HCT116 (cell line): ENCODE results near the gene TAX1BP1. TPM values are rescaled to one million over a fixed set of nuclear protein-coding genes. Genes with fewer than 3 reads are reported as not detected.
"Not testable (repeated sequence)": the region's sequence is repeated elsewhere in the genome, so short reads cannot be mapped to it uniquely, and the experiment has no call there.

Experiments used
- ATAC-seq: fragments of 200-7000 bp; cut with Tn5 transposase; 2 replicates; pipeline ENCODE4 v1.9.1; 2020; ENCODE audit warnings: mild to moderate bottlenecking, moderate library complexity
- BruUV-seq: library from RNA; stranded (reverse); fragments of 400-500 nt; replicated peaks from 2 replicates; lab custom pipeline; 2021; lab: Mats Ljungman, UMichigan
- CTCF ChIA-PET: fragments of 300-600 bp; sonication (Branson Sonifier 250); formaldehyde crosslinking; loops from one replicate; lab custom pipeline; 2021; ENCODE audit warnings: antibody characterized with exemption; lab: Charles Lee
- POLR2A ChIA-PET: fragments of 300-600, 350-600 bp; sonication (Branson Sonifier 250); formaldehyde crosslinking; loops from one replicate; lab custom pipeline; 2021; ENCODE audit warnings: antibody characterized with exemption; lab: Charles Lee
- RAD21 ChIA-PET, 2 experiments: fragments of 300-600 bp; sonication (Branson Sonifier 250); formaldehyde crosslinking; loops; one replicate each; lab custom pipeline; 2023; ENCODE audit warnings: low total read pairs in 2 of 2; ENCODE audit not compliant: uncharacterized antibody in 2 of 2, unreplicated experiment in 2 of 2, low non-redundant PET in 1 of 2; lab: Charles Lee
- DNase-seq: peaks from one replicate; pipeline ENCODE4 v3.0.0-alpha.2; 2010; ENCODE audit warnings: low read depth, low spot score
- H2AFZ ChIP-seq: fragments of 200-600 bp; shearing (Covaris generic), sonication (generic); 2 replicates; pipeline ENCODE4 v1.6.1; 2017; ENCODE audit warnings: low read depth, mixed run types, mixed read lengths, antibody characterized with exemption, low read length; ENCODE audit not compliant: poor library complexity, severe bottlenecking
- H3K27ac ChIP-seq: 2 replicates; pipeline ENCODE4 v1.5.1; 2012; ENCODE audit warnings: low read depth, low read length
- H3K27me3 ChIP-seq: fragments of 200-600 bp; sonication (generic); 2 replicates; pipeline ENCODE4 v1.6.1; 2016; ENCODE audit warnings: mixed run types, low read length, mixed read lengths; ENCODE audit not compliant: insufficient read depth
- H3K36me3 ChIP-seq, 2 experiments: fragments of 200-500 bp in 1 of 2; fragments of 200-600 bp in 1 of 2; sonication (Bioruptor generic) in 1 of 2; sonication (generic) in 1 of 2; 2 replicates each; pipeline versions ENCODE4 v1.5.1 to v1.6.1; 2014 to 2016; ENCODE audit warnings: low read length in 2 of 2, inconsistent platforms in 1 of 2, mixed read lengths in 1 of 2, mixed run types in 1 of 2; ENCODE audit not compliant: insufficient read depth in 2 of 2, control insufficient read depth in 1 of 2
- H3K4me1 ChIP-seq, 2 experiments: fragments of 200-600 bp in 1 of 2; sonication (generic) in 1 of 2; 2 replicates each; pipeline versions ENCODE4 v1.5.1 to v1.6.1; 2012 to 2017; ENCODE audit warnings: low read length in 2 of 2, inconsistent platforms in 1 of 2, mild to moderate bottlenecking in 1 of 2, mixed read lengths in 1 of 2, mixed run types in 1 of 2, moderate library complexity in 1 of 2; ENCODE audit not compliant: insufficient read depth in 2 of 2, control insufficient read depth in 1 of 2
- H3K4me2 ChIP-seq: fragments of 200-600 bp; sonication (generic); 2 replicates; pipeline ENCODE4 v1.6.1; 2017; ENCODE audit warnings: mixed run types, low read length, mixed read lengths
- H3K4me3 ChIP-seq, 2 experiments: fragments of 200-600 bp in 1 of 2; sonication (generic) in 1 of 2; replicated peaks in 1 of 2; 2 replicates each; pipeline ENCODE4 v1.5.1; 2011 to 2016; ENCODE audit warnings: low read length in 2 of 2, control low read depth in 1 of 2, low read depth in 1 of 2, mild to moderate bottlenecking in 1 of 2, mixed read lengths in 1 of 2, mixed run types in 1 of 2
- H3K79me2 ChIP-seq: fragments of 200-600 bp; sonication (generic); 2 replicates; pipeline ENCODE4 v1.6.1; 2017; ENCODE audit warnings: mild to moderate bottlenecking, mixed run types, low read length, moderate library complexity, mixed read lengths; ENCODE audit not compliant: insufficient read depth
- H3K9ac ChIP-seq: fragments of 200-600 bp; sonication (generic); 2 replicates; pipeline ENCODE4 v1.6.1; 2016; ENCODE audit warnings: low read length, mixed read lengths
- H3K9me2 ChIP-seq: fragments of 200-600 bp; sonication (generic), shearing (Covaris generic); 2 replicates; pipeline ENCODE4 v1.6.1; 2017; ENCODE audit warnings: mixed run types, mild to moderate bottlenecking, moderate library complexity; ENCODE audit not compliant: insufficient read depth
- H3K9me3 ChIP-seq, 2 experiments: fragments of 200-500 bp in 1 of 2; fragments of 200-600 bp in 1 of 2; sonication (Bioruptor generic) in 1 of 2; sonication (generic) in 1 of 2; 2 replicates each; pipeline ENCODE4 v1.6.1; 2014 to 2017; ENCODE audit warnings: low read length in 2 of 2, mixed read lengths in 2 of 2, inconsistent platforms in 1 of 2, low read depth in 1 of 2, mild to moderate bottlenecking in 1 of 2, mixed run types in 1 of 2, moderate library complexity in 1 of 2; ENCODE audit not compliant: control insufficient read depth in 1 of 2, insufficient read depth in 1 of 2
- H4K20me1 ChIP-seq: fragments of 200-600 bp; sonication (generic), shearing (Covaris generic); 2 replicates; pipeline ENCODE4 v1.6.1; 2017; ENCODE audit warnings: mixed run types, mild to moderate bottlenecking, moderate library complexity; ENCODE audit not compliant: insufficient read depth
- CBX3 ChIP-seq: IDR thresholded peaks from 2 replicates; pipeline ENCODE4 v1.6.1; 2012; ENCODE audit warnings: low read depth
- EGR1 ChIP-seq: IDR thresholded peaks from 2 replicates; pipeline ENCODE4 v1.6.1; 2012; ENCODE audit warnings: low read depth
- EZH2phosphoT487 ChIP-seq: fragments of 200-600 bp; IDR thresholded peaks from 2 replicates; pipeline ENCODE4 v1.6.1; 2018; ENCODE audit warnings: antibody characterized with exemption, borderline replicate concordance
- FOSL1 ChIP-seq: IDR thresholded peaks from 2 replicates; pipeline ENCODE4 v1.6.1; 2012; ENCODE audit warnings: low read depth
- POLR2A ChIP-seq: IDR thresholded peaks from 2 replicates; pipeline ENCODE4 v1.7.0; 2011; ENCODE audit warnings: borderline replicate concordance; ENCODE audit not compliant: insufficient read depth, insufficient read length; ENCODE audit errors: extremely low read depth
- POLR2AphosphoS5 ChIP-seq: IDR thresholded peaks from 2 replicates; pipeline ENCODE4 v1.6.1; 2011; ENCODE audit warnings: mild to moderate bottlenecking, low read depth, low read length, moderate library complexity
- SIN3A ChIP-seq: IDR thresholded peaks from 2 replicates; pipeline ENCODE4 v1.6.1; 2012; ENCODE audit warnings: low read depth
- SP1 ChIP-seq: IDR thresholded peaks from 2 replicates; pipeline ENCODE4 v1.6.1; 2012; ENCODE audit warnings: low read depth
- YY1 ChIP-seq: IDR thresholded peaks from 2 replicates; pipeline ENCODE4 v1.6.1; 2011; ENCODE audit warnings: low read length, low read depth, moderate library complexity, mild to moderate bottlenecking; ENCODE audit not compliant: insufficient replicate concordance; ENCODE audit errors: extremely low read depth
- ZFX ChIP-seq: fragments of 450-650 bp; IDR thresholded peaks from 2 replicates; pipeline ENCODE4 v1.6.1; 2017
- ZNF274 ChIP-seq: fragments of 200-500 bp; sonication (Bioruptor generic); IDR thresholded peaks from 2 replicates; pipeline ENCODE4 v1.6.1; 2014; ENCODE audit warnings: mild to moderate bottlenecking, low read depth, low read length, inconsistent platforms
- intact Hi-C: fragments of 100-400 bp; cut with micrococcal nuclease; formaldehyde crosslinking; loops from 2 replicates; pipeline ENCODE4 v1.10.0; 2022
- total RNA-seq: library from RNA; stranded (reverse); gene quantifications from one replicate; pipeline ENCODE4 v1.2.1, GENCODE V29; 2021; ENCODE audit not compliant: unreplicated experiment
- TF ChIP-seq, protein P1 (sequence below): IDR thresholded peaks from 2 replicates; pipeline ENCODE4 v1.6.1; 2011; ENCODE audit warnings: mild to moderate bottlenecking, low read length, moderate library complexity; ENCODE audit not compliant: insufficient replicate concordance; ENCODE audit errors: extremely low read depth
- TF ChIP-seq, protein P2 (sequence below): IDR thresholded peaks from 2 replicates; pipeline ENCODE4 v1.6.1; 2012; ENCODE audit warnings: low read depth
- TF ChIP-seq, protein P3 (sequence below): IDR thresholded peaks from 2 replicates; pipeline ENCODE4 v1.6.1; 2012

TAX1BP1 gene
- total RNA-seq, 1 experiment from 2014 or later = 68.1 TPM

DNA sequence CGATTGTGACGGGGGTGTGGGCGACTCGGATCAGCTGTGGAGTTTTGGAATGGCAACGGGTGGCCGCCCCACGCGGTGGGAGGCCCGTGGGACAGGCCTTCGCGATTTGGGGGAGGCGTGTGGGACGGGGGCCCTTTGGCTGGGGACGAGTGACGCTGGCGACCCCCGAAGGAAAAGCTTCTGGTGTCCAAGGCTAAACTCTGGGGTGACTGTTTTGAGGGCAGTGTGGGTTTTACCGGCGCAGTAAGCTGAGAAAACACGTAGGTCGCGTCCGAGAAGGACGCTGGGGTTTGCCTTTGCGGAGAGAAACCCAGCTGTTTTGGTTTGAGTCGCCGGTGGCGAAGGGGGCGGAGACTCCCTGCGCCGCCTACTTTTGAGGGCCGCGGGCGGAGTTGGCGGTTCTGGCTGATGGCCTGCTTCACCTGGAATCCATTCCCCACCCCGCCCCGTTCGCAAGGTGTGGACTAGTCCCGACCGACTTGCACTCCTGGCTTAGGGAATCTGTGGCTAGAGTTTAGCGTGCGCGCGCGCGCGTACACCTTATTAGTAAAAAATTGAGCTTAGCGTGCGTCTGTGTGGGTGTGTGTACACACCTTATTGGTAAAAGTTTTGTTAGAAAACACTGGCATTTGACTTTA is 606 bp downstream of the TAX1BP1 start:
- TSS peak; percentile 59 for BruUV-seq

DNA sequence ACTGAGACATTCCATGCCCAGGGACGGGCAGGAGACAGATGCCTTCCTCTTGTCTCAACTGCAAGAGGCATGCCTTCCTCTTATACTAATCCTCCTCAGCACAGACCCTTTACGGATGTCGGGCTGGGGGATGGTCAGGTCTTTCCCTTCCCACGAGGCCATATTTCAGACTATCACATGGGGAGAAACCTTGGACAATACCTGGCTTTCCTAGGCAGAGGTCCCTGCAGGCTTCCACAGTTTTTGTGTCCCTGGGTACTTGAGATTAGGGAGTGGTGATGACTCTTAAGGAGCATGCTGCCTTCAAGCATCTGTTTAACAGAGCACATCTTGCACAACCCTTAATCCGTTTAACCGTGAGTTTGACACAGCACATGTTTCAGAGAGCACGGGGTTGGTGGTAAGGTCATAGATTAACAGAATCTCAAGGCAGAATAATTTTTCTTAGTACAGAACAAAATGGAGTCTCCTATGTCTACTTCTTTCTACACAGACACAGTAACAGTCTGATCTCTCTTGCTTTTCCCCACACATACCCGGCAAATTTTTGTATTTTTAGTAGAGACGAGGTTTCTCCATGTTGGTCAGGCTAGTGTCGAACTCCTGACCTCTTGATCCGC is 2.2 kb downstream of the TAX1BP1 start:
- H2AFZ ChIP-seq, CTCF ChIA-PET, BruUV-seq, POLR2A ChIA-PET, ATAC-seq, H3K9me2 ChIP-seq, H3K9me3 ChIP-seq, H3K4me2 ChIP-seq, RAD21 ChIA-PET, H3K27me3 ChIP-seq, H3K27ac ChIP-seq, H3K4me3 ChIP-seq, H3K9ac ChIP-seq, H3K36me3 ChIP-seq, H4K20me1 ChIP-seq, DNase-seq: not testable (repeated sequence)
- Histone ChIP-seq H3K4me1 (peaks cover 16 to 26% of the 10 kb centered on the region in 2 experiments), H3K79me2 (peaks cover 53% of the 10 kb centered on the region)
- intact Hi-C loops = loop anchor here (5.0 to 10.0 kb wide), 2 partner anchors 55 to 547 kb away; no protein-coding TSS in a partner anchor

More for the DNA sequence above, 606 bp downstream of the TAX1BP1 start:
- Histone ChIP-seq H2AFZ (no peak overlapping the region), H3K27ac (peak overlapping the region; percentile 73), H3K9ac (peak overlapping the region; percentile 83), H3K36me3 (no peaks in the 10 kb centered on the region), H3K27me3 (no peaks in the 10 kb centered on the region), H3K4me2 (peak overlapping the region; percentile 92), H3K4me1 (peaks cover 16 to 23% of the 10 kb centered on the region in 2 experiments), H4K20me1 (no peaks in the 10 kb centered on the region), H3K4me3 (peak overlapping the region; percentile 75 to 99), H3K9me2 (no peaks in the 10 kb centered on the region), H3K79me2 (peaks cover 37% of the 10 kb centered on the region), H3K9me3 (no peaks in the 10 kb centered on the region)
- peak; percentile 88 for DNase-seq
- POLR2A ChIA-PET = interaction anchor here (0.7 to 1.6 kb wide), 4 partner anchors 30 to 324 kb away, joined by 3 to 5 read pairs (median 4); no protein-coding TSS in a partner anchor
- RAD21 ChIA-PET = no interaction called here
- intact Hi-C loops = loop anchor here (1.0 to 10.0 kb wide), 4 partner anchors 53 to 546 kb away; no protein-coding TSS in a partner anchor
- CTCF ChIA-PET = interaction anchor here (0.9 to 1.3 kb wide), 2 partner anchors 34 to 544 kb away, joined by 3 to 4 read pairs; no protein-coding TSS in a partner anchor
- peak; percentile 54 for TF ChIP-seq YY1
- no peak for TF ChIP-seq EZH2phosphoT487
- TF ChIP-seq, protein P1, sequence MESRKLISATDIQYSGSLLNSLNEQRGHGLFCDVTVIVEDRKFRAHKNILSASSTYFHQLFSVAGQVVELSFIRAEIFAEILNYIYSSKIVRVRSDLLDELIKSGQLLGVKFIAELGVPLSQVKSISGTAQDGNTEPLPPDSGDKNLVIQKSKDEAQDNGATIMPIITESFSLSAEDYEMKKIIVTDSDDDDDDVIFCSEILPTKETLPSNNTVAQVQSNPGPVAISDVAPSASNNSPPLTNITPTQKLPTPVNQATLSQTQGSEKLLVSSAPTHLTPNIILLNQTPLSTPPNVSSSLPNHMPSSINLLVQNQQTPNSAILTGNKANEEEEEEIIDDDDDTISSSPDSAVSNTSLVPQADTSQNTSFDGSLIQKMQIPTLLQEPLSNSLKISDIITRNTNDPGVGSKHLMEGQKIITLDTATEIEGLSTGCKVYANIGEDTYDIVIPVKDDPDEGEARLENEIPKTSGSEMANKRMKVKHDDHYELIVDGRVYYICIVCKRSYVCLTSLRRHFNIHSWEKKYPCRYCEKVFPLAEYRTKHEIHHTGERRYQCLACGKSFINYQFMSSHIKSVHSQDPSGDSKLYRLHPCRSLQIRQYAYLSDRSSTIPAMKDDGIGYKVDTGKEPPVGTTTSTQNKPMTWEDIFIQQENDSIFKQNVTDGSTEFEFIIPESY = peak; percentile 35
- TF ChIP-seq, protein P2, sequence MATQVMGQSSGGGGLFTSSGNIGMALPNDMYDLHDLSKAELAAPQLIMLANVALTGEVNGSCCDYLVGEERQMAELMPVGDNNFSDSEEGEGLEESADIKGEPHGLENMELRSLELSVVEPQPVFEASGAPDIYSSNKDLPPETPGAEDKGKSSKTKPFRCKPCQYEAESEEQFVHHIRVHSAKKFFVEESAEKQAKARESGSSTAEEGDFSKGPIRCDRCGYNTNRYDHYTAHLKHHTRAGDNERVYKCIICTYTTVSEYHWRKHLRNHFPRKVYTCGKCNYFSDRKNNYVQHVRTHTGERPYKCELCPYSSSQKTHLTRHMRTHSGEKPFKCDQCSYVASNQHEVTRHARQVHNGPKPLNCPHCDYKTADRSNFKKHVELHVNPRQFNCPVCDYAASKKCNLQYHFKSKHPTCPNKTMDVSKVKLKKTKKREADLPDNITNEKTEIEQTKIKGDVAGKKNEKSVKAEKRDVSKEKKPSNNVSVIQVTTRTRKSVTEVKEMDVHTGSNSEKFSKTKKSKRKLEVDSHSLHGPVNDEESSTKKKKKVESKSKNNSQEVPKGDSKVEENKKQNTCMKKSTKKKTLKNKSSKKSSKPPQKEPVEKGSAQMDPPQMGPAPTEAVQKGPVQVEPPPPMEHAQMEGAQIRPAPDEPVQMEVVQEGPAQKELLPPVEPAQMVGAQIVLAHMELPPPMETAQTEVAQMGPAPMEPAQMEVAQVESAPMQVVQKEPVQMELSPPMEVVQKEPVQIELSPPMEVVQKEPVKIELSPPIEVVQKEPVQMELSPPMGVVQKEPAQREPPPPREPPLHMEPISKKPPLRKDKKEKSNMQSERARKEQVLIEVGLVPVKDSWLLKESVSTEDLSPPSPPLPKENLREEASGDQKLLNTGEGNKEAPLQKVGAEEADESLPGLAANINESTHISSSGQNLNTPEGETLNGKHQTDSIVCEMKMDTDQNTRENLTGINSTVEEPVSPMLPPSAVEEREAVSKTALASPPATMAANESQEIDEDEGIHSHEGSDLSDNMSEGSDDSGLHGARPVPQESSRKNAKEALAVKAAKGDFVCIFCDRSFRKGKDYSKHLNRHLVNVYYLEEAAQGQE = no peak
- TF ChIP-seq EGR1 = peak; percentile 33
- TF ChIP-seq SIN3A = peak; percentile 68
- no peak for TF ChIP-seq ZNF274
- TF ChIP-seq CBX3 = peak; percentile 60; the same call in 1 of the 2 replicates
- TF ChIP-seq, protein P3, sequence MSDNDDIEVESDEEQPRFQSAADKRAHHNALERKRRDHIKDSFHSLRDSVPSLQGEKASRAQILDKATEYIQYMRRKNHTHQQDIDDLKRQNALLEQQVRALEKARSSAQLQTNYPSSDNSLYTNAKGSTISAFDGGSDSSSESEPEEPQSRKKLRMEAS = peak; percentile 70
- TF ChIP-seq POLR2AphosphoS5 = peak; percentile 75
- TF ChIP-seq POLR2A = no peak
- TF ChIP-seq ZFX = peak; percentile 75
- peak; percentile 45 for TF ChIP-seq SP1
- no peak for TF ChIP-seq FOSL1
- peak; percentile 86 for ATAC-seq
